HG02798 (cell line): Measurements from ENCODE around the gene CABP2.
"Not testable (repeated sequence)": the region's sequence is repeated elsewhere in the genome, so short reads cannot be mapped to it uniquely, and the experiment has no call there.

Experiments used
- ATAC-seq: cut with Tn5 transposase; IDR thresholded peaks from one replicate; pipeline ENCODE4 v1.9.1; 2021; ENCODE audit warnings: mild to moderate bottlenecking; ENCODE audit not compliant: unreplicated experiment, poor library complexity

The CABP2 gene

DNA sequence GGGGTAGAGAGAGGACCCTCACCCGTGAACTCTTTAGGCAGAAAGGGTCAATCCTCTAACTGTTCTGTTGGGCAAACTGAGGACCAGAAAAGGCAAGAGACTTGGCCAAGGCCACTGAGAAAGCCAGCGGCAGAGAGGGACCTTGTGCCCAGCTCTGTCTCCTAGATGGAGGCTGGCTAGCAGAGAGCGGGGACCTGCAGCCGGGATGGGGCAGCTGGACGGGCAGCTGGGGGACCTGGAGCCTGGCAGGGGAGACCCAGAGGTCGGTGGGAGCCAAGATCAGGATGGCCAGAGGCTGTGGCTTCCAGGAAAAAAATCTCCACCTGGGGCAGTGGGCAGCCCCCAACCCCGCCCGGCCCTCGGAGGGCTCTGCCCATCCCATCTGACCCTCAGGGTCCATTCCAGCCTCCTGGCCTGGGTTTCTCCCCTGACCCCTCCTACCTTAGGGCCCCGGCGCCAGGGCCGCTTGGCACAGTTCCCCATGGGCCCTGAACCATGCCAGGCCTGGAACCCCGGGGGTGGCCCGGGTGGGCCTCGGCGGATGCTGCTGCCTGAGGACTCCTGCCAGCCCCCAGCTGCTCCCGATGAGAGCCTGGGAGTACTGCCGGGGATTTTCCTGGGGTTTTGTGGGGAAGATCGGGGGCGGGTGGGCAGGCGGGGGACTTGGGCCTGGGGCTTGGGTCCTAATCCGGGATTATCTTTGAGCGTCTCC lies at the start of gene CABP2:
Gene CABP2, minus strand, starts transcription at position 603 of the 712 bp plus-strand sequence. Its CDS starts 120 bp downstream, at position 483.
- no peak for ATAC-seq

DNA sequence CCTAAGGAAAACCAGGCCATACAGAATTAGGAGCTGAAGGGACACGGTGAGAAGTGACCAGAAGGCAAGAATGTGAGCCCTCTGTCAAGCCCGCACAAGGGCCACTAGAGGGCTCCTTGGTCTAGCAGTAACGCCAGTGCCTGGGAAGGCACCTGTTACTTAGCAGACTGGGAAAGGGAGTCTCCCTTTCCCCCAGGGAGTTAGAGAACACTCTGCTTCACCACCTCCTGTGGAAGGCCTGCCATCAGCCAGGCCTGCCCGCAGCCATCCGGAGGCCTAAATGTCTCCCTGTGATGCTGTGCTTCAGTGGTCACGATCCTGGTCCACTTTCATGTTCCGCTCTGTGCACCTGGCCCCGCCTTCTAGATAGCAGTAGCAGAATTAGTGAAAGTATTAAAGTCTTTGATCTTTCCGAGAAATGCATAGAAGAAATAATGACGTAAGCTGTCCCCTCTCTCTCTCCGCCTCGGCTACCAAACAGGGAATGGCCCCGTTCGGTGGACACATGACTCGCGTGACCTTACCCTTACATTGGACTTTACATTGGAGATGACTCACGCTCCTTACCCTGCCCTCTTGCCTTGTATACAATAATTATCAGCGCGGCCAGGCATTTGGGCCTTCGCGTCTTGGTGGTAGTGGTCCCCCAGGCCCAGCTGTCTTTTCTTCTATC lies 49.6 kb upstream of the CABP2 start:
- no peak for ATAC-seq

- ATAC-seq, result no peak
Measured at GRCh38 chr11:67572305-67572704, 49.1 kb upstream of the CABP2 start.

- ATAC-seq, result no peak
Measured at GRCh38 chr11:67571443-67571842, 48.2 kb upstream of the CABP2 start.

DNA sequence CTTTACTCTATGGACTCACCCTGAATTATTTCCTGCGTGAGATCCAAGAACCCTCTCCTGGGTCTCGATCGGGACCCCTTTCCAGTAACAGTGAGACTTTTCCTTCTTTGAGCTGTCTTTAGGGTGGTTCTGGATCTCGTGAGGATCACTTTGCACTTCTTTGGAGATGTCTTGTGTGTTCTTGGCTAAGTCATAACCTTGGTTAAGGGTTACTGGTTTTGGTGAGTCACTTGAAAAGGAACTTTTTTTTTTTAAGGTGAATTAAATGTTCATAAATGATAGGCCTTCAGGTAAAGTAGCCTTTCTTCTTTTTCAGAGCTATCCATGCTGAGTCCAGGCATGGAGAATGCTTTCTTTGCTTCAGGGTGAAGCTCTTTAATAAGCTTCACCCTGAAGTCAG lies 41.0 kb upstream of the CABP2 start:
- ATAC-seq, result no peak

DNA sequence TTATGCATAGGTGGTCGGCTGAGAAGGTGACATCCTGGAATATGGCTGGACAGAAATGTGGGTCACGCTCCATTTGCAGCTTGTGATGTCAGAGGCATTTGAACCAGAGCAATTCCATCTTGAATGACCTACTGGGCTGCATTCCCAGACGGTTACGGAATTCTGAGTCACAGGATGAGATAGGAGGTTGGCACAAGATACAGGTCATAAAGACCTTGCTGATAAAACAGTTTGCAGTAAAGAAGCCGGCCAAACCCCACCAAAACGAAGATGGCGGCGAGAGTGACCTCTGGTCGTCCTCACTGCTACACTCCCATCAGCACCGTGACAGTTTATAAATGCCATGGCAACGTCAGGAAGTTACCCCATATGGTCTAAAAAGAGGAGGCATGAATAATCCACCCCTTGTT lies 40.5 kb upstream of the CABP2 start:
- not testable (repeated sequence) for ATAC-seq

- ATAC-seq, result no peak
Measured at GRCh38 chr11:67562963-67563704, 39.9 kb upstream of the CABP2 start.

GRCh38 chr11:67561971-67562619 lies 38.8 kb upstream of the CABP2 start:
- peak; percentile 60 for ATAC-seq

- peak; percentile 58 for ATAC-seq
Measured at GRCh38 chr11:67558084-67558772, 35.0 kb upstream of the CABP2 start.

GRCh38 chr11:67556244-67556643 lies 33.0 kb upstream of the CABP2 start:
- ATAC-seq, result no peak

- not testable (repeated sequence) for ATAC-seq
Measured at GRCh38 chr11:67551697-67552096, 28.5 kb upstream of the CABP2 start.

- ATAC-seq, result no peak
Measured at GRCh38 chr11:67551127-67551526, 27.9 kb upstream of the CABP2 start.

GRCh38 chr11:67548555-67549110 lies 25.4 kb upstream of the CABP2 start:
- ATAC-seq, result no peak

- not testable (repeated sequence) for ATAC-seq
Measured at GRCh38 chr11:67548112-67548511, 24.9 kb upstream of the CABP2 start.

DNA sequence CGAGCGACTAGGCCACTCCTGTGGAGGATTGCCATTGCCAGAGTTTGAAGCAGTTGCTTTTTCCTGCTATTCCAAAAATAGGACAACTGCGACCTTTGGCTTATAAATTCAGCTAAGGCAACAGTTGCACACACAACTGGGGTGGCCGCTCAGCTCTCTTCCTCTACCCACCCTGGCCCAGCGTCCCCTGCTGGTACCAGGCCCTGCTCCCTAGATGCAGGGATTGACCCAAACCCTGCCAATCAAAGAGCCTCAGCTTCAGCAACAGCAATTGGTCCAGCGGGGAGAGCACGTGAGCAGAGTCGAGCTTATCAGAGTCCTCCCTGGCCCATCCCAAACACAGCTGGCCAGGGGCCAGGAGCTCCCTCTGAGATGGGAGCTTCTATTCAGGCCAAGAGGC lies 22.0 kb upstream of the CABP2 start:
- no peak for ATAC-seq

GRCh38 chr11:67544616-67545242 lies 21.5 kb upstream of the CABP2 start:
- ATAC-seq, result no peak

- no peak for ATAC-seq
Measured at GRCh38 chr11:67543585-67543984, 20.3 kb upstream of the CABP2 start.

DNA sequence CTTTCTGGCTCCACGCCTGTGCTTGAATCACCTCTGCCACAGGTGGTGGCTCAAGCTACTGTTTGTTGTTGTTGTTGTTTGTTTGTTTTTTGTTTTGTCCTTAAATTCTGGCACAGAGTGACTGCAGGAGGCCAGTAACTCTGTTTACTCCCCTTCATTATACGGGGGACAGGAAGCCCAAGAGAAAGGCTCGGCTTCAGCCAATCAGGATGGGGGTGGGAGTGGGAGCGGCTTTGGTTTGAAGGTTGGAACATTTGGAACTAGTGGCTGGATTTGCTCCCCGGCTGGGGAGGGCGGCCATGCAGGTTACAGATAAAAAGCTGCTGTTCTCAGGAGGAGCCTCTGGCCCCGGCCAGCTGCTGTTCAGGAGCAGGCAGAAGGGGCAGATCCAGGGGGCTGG lies 19.7 kb upstream of the CABP2 start:
- no peak for ATAC-seq

GRCh38 chr11:67542169-67542568 lies 18.9 kb upstream of the CABP2 start:
- ATAC-seq, result no peak
